SK-N-SH treated with all-trans-retinoic acid at 6 μM for 48 hours (cell line): ENCODE results near the gene IRGQ.

ENCODE experiments used
- CREB5 ChIP-seq: fragments of 250-450 bp; sonication (Bioruptor Pico); IDR thresholded peaks from 2 replicates; pipeline ENCODE4 v1.5.1; 2020; ENCODE audit warnings: low read depth, mild to moderate bottlenecking, moderate library complexity
- ESRRG ChIP-seq: fragments of 250-450 bp; sonication (Bioruptor Pico); IDR thresholded peaks from 2 replicates; pipeline ENCODE4 v1.6.1; 2021; ENCODE audit warnings: mild to moderate bottlenecking

- TF ChIP-seq CREB5 (CRISPR knock-in tag) (no peak), ESRRG (CRISPR knock-in tag) (no peak)
Observed at GRCh38 chr19:43575955-43576878, 19.7 kb downstream of the IRGQ start.
